WTC11 (cell line): ENCODE results near the gene RAB3IP. TPM values are rescaled to one million over a fixed set of nuclear protein-coding genes. Genes with fewer than 3 reads are reported as not detected.

Source experiments
- ATAC-seq: fragments of 200-7000 bp; cut with Tn5 transposase; 2 replicates; pipeline ENCODE4 v1.10.0; 2021; ENCODE audit warnings: mild to moderate bottlenecking, moderate library complexity
- CTCF ChIA-PET: fragments of 300-600 bp; sonication (Branson Sonifier 250); formaldehyde crosslinking; loops from one replicate; lab custom pipeline; 2021; ENCODE audit warnings: antibody characterized with exemption; lab: Charles Lee
- POLR2A ChIA-PET: fragments of 350-600 bp; sonication (Branson Sonifier 250); formaldehyde crosslinking; loops from one replicate; lab custom pipeline; 2021; ENCODE audit warnings: antibody characterized with exemption; lab: Charles Lee
- DNase-seq: peaks from one replicate; pipeline ENCODE4 v3.0.0; 2021; ENCODE audit warnings: low spot score
- H3K27ac Mint-ChIP-seq: 2 replicates; pipeline ENCODE4 v1.8.0; 2021; ENCODE audit warnings: mixed read lengths
- H3K27me3 Mint-ChIP-seq: 2 replicates; pipeline ENCODE4 v1.8.0; 2021; ENCODE audit warnings: low read depth, mild to moderate bottlenecking, moderate library complexity, mixed read lengths
- H3K36me3 Mint-ChIP-seq: 2 replicates; pipeline ENCODE4 v1.8.0; 2021; ENCODE audit warnings: mixed read lengths
- H3K4me1 Mint-ChIP-seq: 2 replicates; pipeline ENCODE4 v1.8.0; 2022; ENCODE audit warnings: mixed read lengths
- H3K4me3 Mint-ChIP-seq: 2 replicates; pipeline ENCODE4 v1.8.0; 2021; ENCODE audit warnings: mild to moderate bottlenecking, moderate library complexity, mixed read lengths
- H3K9me3 Mint-ChIP-seq: 2 replicates; pipeline ENCODE4 v1.8.0; 2021; ENCODE audit warnings: mixed read lengths
- ELF4 ChIP-seq: sonication (generic); formaldehyde crosslinking; IDR thresholded peaks from 2 replicates; pipeline ENCODE4 v1.8.1; 2022; ENCODE audit warnings: low read depth, mild to moderate bottlenecking, moderate library complexity, missing genetic modification reagents
- ETV6 ChIP-seq: sonication (generic); formaldehyde crosslinking; IDR thresholded peaks from 2 replicates; pipeline ENCODE4 v1.8.1; 2022; ENCODE audit warnings: mild to moderate bottlenecking, missing genetic modification reagents
- FOXJ3 ChIP-seq: sonication (generic); formaldehyde crosslinking; IDR thresholded peaks from 2 replicates; pipeline ENCODE4 v1.9.0; 2021; ENCODE audit warnings: missing genetic modification reagents, mild to moderate bottlenecking, borderline replicate concordance
- IRF2 ChIP-seq: sonication (generic); formaldehyde crosslinking; IDR thresholded peaks from 2 replicates; pipeline ENCODE4 v1.8.0; 2022; ENCODE audit warnings: low read depth, missing genetic modification reagents, borderline replicate concordance
- JAZF1 ChIP-seq: fragments of 250-450 bp; sonication (Bioruptor Pico); IDR thresholded peaks from 2 replicates; pipeline ENCODE4 v1.9.0; 2021; ENCODE audit warnings: moderate library complexity, mild to moderate bottlenecking, inconsistent platforms
- NFATC4 ChIP-seq: fragments of 250-450 bp; sonication (Bioruptor Pico); IDR thresholded peaks from 2 replicates; pipeline ENCODE4 v1.9.0; 2021; ENCODE audit warnings: mild to moderate bottlenecking
- NR3C1 ChIP-seq: sonication (generic); formaldehyde crosslinking; conservative IDR thresholded peaks from 2 replicates; pipeline ENCODE4 v1.8.1; 2023; ENCODE audit warnings: low read depth, mild to moderate bottlenecking, missing genetic modification reagents
- SOX15 ChIP-seq: fragments of 250-450 bp; sonication (Bioruptor Pico); IDR thresholded peaks from 2 replicates; pipeline ENCODE4 v1.9.0; 2021; ENCODE audit warnings: mild to moderate bottlenecking
- SP1 ChIP-seq: sonication (generic); formaldehyde crosslinking; conservative IDR thresholded peaks from 2 replicates; pipeline ENCODE4 v1.8.1; 2022; ENCODE audit warnings: missing genetic modification reagents
- ZNF219 ChIP-seq: sonication (generic); formaldehyde crosslinking; IDR thresholded peaks from 2 replicates; pipeline ENCODE4 v1.8.0; 2023; ENCODE audit warnings: missing genetic modification reagents, mild to moderate bottlenecking, borderline replicate concordance
- ZNF263 ChIP-seq: sonication (generic); formaldehyde crosslinking; IDR thresholded peaks from 2 replicates; pipeline ENCODE4 v1.8.1; 2022; ENCODE audit warnings: low read depth, mild to moderate bottlenecking, moderate library complexity, missing genetic modification reagents
- ZNF416 ChIP-seq: fragments of 250-450 bp; sonication (Bioruptor Pico); IDR thresholded peaks from 2 replicates; pipeline ENCODE4 v1.9.0; 2021; ENCODE audit warnings: mild to moderate bottlenecking, inconsistent platforms
- ZNF423 ChIP-seq: fragments of 250-450 bp; sonication (Bioruptor Pico); IDR thresholded peaks from 2 replicates; pipeline ENCODE4 v2.1.2; 2022; ENCODE audit warnings: mild to moderate bottlenecking, moderate library complexity
- total RNA-seq: library from RNA; stranded (reverse); gene quantifications from 3 replicates; pipeline ENCODE4 v1.2.3, GENCODE V29; 2021
- TF ChIP-seq, protein P1 (sequence below): sonication (generic); formaldehyde crosslinking; IDR thresholded peaks from 2 replicates; pipeline ENCODE4 v1.8.1; 2022; ENCODE audit warnings: low read depth, mild to moderate bottlenecking, moderate library complexity, missing genetic modification reagents, borderline replicate concordance
- TF ChIP-seq, protein P2 (sequence below): sonication (generic); formaldehyde crosslinking; IDR thresholded peaks from 2 replicates; pipeline ENCODE4 v1.8.1; 2023; ENCODE audit warnings: mild to moderate bottlenecking, missing genetic modification reagents
- TF ChIP-seq, protein P3 (sequence below): fragments of 250-450 bp; sonication (Bioruptor Pico); IDR thresholded peaks from 2 replicates; pipeline ENCODE4 v2.1.2; 2022; ENCODE audit warnings: mild to moderate bottlenecking, moderate library complexity
- TF ChIP-seq, protein P4 (sequence below): sonication (generic); formaldehyde crosslinking; IDR thresholded peaks from 2 replicates; pipeline ENCODE4 v1.8.1; 2022; ENCODE audit warnings: mild to moderate bottlenecking, missing genetic modification reagents, moderate library complexity, borderline replicate concordance
- TF ChIP-seq, protein P5 (sequence below): sonication (generic); formaldehyde crosslinking; IDR thresholded peaks from 2 replicates; pipeline ENCODE4 v1.8.0; 2022; ENCODE audit warnings: mild to moderate bottlenecking, missing genetic modification reagents
- TF ChIP-seq, protein P6 (sequence below): sonication (generic); formaldehyde crosslinking; IDR thresholded peaks from 2 replicates; pipeline ENCODE4 v1.8.1; 2022; ENCODE audit warnings: mild to moderate bottlenecking, moderate library complexity, missing genetic modification reagents

RAB3IP gene
- total RNA-seq, 1 experiment from 2014 or later = 47.2 TPM

DNA sequence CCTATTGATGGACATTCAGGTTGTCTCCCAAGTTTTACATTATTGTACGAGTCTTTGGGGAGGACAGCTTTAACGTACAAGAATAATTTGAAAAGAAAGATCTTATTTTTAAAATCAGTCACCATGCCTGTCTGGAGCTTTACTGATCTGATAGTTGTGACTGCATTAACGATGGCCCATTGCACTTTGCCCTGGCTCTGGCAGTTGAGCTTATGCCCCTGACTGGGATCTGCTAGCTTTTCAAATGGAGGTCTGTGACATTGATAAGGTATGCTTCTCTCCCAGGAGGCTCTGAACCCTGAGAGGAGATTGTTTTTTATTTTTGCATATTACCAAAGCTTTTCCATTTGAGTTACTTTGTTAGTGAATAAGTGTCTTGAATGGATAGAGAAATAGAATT is 17.9 kb upstream of the RAB3IP start (continued):
- TF ChIP-seq IRF2 (CRISPR knock-in tag) (no peak), JAZF1 (no peak), FOXJ3 (CRISPR knock-in tag) (no peak), NFATC4 (CRISPR knock-in tag) (no peak), ZNF416 (CRISPR knock-in tag) (no peak)
- TF ChIP-seq, protein P1, sequence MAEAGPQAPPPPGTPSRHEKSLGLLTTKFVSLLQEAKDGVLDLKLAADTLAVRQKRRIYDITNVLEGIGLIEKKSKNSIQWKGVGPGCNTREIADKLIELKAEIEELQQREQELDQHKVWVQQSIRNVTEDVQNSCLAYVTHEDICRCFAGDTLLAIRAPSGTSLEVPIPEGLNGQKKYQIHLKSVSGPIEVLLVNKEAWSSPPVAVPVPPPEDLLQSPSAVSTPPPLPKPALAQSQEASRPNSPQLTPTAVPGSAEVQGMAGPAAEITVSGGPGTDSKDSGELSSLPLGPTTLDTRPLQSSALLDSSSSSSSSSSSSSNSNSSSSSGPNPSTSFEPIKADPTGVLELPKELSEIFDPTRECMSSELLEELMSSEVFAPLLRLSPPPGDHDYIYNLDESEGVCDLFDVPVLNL (CRISPR knock-in tag) = no peak

DNA sequence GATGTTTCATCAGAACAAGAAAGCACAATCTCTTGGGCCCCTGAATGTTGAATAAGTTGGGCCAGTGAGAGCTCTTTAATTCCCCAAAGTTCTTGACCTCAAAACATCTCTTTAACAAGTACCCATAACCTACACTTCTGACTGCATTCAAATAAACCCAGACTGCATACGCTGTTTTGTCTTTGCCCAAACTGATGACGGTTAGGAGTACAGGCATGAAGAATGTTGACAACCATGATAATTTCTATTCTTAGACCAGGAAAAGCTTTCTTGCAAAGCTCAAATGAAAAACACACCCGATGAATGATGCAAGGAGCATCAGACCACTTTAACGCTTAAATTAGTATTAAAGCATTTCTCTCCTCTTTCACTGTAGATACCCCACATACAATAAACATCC is 11.7 kb upstream of the RAB3IP start:
- H3K36me3 Mint-ChIP-seq = no peaks in the 10 kb centered on the region
- CTCF ChIA-PET = interaction anchor here (1.3 kb wide), 1 partner anchor 11 kb away, joined by 8 read pairs; the partner anchor contains the start of gene RAB3IP
- H3K27me3 Mint-ChIP-seq = no peaks in the 10 kb centered on the region
- H3K4me1 Mint-ChIP-seq = no peaks in the 10 kb centered on the region
- DNase-seq (no peak), ATAC-seq (no peak)
- H3K4me3 Mint-ChIP-seq = no peak overlapping the region
- POLR2A ChIA-PET = no interaction called here
- TF ChIP-seq SOX15 (no peak), NR3C1 (CRISPR knock-in tag) (no peak), ZNF263 (no peak), FOXJ3 (CRISPR knock-in tag) (no peak), ELF4 (CRISPR knock-in tag) (no peak), ZNF416 (CRISPR knock-in tag) (no peak), ZNF219 (CRISPR knock-in tag) (no peak), ZNF423 (CRISPR knock-in tag) (no peak), ETV6 (CRISPR knock-in tag) (no peak), SP1 (CRISPR knock-in tag) (no peak)
- TF ChIP-seq, protein P2, sequence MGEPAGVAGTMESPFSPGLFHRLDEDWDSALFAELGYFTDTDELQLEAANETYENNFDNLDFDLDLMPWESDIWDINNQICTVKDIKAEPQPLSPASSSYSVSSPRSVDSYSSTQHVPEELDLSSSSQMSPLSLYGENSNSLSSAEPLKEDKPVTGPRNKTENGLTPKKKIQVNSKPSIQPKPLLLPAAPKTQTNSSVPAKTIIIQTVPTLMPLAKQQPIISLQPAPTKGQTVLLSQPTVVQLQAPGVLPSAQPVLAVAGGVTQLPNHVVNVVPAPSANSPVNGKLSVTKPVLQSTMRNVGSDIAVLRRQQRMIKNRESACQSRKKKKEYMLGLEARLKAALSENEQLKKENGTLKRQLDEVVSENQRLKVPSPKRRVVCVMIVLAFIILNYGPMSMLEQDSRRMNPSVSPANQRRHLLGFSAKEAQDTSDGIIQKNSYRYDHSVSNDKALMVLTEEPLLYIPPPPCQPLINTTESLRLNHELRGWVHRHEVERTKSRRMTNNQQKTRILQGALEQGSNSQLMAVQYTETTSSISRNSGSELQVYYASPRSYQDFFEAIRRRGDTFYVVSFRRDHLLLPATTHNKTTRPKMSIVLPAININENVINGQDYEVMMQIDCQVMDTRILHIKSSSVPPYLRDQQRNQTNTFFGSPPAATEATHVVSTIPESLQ (CRISPR knock-in tag) = no peak
- TF ChIP-seq, protein P3, sequence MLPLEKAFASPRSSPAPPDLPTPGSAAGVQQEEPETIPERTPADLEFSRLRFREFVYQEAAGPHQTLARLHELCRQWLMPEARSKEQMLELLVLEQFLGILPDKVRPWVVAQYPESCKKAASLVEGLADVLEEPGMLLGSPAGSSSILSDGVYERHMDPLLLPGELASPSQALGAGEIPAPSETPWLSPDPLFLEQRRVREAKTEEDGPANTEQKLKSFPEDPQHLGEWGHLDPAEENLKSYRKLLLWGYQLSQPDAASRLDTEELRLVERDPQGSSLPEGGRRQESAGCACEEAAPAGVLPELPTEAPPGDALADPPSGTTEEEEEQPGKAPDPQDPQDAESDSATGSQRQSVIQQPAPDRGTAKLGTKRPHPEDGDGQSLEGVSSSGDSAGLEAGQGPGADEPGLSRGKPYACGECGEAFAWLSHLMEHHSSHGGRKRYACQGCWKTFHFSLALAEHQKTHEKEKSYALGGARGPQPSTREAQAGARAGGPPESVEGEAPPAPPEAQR = no peak
- TF ChIP-seq, protein P4, sequence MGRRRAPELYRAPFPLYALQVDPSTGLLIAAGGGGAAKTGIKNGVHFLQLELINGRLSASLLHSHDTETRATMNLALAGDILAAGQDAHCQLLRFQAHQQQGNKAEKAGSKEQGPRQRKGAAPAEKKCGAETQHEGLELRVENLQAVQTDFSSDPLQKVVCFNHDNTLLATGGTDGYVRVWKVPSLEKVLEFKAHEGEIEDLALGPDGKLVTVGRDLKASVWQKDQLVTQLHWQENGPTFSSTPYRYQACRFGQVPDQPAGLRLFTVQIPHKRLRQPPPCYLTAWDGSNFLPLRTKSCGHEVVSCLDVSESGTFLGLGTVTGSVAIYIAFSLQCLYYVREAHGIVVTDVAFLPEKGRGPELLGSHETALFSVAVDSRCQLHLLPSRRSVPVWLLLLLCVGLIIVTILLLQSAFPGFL = no peak
- TF ChIP-seq, protein P5, sequence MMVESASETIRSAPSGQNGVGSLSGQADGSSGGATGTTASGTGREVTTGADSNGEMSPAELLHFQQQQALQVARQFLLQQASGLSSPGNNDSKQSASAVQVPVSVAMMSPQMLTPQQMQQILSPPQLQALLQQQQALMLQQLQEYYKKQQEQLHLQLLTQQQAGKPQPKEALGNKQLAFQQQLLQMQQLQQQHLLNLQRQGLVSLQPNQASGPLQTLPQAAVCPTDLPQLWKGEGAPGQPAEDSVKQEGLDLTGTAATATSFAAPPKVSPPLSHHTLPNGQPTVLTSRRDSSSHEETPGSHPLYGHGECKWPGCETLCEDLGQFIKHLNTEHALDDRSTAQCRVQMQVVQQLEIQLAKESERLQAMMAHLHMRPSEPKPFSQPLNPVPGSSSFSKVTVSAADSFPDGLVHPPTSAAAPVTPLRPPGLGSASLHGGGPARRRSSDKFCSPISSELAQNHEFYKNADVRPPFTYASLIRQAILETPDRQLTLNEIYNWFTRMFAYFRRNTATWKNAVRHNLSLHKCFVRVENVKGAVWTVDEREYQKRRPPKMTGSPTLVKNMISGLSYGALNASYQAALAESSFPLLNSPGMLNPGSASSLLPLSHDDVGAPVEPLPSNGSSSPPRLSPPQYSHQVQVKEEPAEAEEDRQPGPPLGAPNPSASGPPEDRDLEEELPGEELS = no peak
- TF ChIP-seq, protein P6, sequence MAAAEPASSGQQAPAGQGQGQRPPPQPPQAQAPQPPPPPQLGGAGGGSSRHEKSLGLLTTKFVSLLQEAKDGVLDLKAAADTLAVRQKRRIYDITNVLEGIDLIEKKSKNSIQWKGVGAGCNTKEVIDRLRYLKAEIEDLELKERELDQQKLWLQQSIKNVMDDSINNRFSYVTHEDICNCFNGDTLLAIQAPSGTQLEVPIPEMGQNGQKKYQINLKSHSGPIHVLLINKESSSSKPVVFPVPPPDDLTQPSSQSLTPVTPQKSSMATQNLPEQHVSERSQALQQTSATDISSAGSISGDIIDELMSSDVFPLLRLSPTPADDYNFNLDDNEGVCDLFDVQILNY (CRISPR knock-in tag) = no peak
- no peak overlapping the region for H3K27ac Mint-ChIP-seq
- no peaks in the 10 kb centered on the region for H3K9me3 Mint-ChIP-seq
